NAMALWA (cell line): ENCODE data around the gene STX16.

Experiments used
- DNase-seq: peaks from one replicate; pipeline ENCODE4 v3.0.0-alpha.2; 2015; ENCODE audit warnings: low spot score

STX16 gene, protein sequence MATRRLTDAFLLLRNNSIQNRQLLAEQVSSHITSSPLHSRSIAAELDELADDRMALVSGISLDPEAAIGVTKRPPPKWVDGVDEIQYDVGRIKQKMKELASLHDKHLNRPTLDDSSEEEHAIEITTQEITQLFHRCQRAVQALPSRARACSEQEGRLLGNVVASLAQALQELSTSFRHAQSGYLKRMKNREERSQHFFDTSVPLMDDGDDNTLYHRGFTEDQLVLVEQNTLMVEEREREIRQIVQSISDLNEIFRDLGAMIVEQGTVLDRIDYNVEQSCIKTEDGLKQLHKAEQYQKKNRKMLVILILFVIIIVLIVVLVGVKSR

GRCh38 chr20:58650776-58651558 lies at the start of gene STX16:
Gene STX16, plus strand, starts transcription at chr20:58651283. Its CDS starts 724 bp downstream, at chr20:58652007.
- DNase-seq = peak; percentile 91

DNA sequence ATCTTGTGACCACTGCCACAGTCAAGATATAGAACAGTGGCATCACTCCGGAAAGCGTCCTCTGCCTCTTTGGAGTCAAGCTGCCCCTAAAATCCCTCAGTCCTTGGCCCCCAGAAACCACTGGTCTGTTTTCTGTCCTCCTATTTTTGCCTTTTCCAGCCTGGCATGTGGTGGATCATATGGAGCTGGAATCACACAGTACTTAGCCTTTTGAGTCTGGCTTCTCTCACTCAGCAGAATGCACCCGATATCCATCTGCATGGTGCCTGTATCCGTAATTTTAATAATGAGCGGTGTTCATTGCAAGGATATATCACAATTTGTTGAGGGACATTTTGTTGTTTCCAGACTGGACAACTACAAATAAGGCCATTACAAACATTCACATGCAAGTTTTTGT lies 49.0 kb upstream of the STX16 start:
- no peak for DNase-seq

DNA sequence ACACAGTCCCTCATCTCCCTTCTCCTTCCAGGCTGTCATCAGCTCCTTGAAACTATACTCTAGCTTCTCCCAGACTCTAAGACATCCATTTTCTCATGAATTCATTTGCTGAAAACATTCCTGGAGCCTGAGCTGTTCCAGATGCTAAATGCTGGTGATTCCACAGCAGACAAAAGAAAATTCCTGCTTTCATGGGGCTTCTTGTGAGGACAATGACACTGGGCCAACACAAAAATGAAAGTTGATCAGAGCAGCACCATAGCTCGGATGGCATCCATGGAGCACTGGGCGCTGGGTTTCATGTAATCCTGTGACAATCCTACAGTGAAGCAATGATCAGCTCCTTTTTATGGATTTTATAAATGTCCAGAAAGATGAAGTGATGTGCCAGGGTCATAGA lies 47.4 kb upstream of the STX16 start:
- DNase-seq = no peak

DNA sequence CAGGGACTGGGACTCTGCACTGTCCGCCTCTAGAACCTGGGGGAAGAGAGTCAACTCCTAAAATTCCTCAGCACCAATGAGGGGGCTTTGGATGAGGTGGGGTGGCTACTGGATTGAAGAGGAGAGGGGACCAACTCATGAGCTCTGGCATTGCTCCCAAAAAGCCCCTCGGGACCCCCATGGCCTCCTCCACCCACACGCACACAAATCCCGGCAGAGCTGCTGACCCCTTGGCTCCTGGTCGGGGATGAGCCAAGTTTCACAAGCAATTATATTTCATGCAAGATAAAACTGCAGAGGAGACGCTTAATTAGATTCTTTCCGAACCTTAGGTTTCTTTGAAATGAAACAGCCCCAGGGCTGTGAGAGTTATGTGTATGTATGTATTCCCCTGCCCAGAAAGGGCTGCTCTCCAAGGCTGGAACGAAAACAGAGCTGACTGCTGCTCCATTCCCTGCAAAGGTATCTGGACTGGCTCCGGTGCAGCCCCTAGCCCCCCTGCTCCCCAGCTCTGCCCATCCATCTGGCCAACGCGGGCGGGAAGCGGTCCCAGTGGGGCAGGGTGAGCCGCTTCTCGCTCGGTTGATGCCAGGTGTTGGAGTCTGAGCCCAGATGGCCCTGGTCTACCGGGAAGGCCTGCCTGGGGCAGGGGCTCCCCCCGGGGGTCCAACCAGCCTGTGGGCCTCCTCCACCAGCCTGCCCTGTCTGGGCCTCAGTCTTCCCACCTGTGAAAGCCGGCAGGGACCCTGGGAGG lies 46.8 kb upstream of the STX16 start:
- DNase-seq = no peak

- DNase-seq = no peak
These were observed 45.6 kb upstream of the STX16 start for GRCh38 chr20:58605292-58606065.

DNA sequence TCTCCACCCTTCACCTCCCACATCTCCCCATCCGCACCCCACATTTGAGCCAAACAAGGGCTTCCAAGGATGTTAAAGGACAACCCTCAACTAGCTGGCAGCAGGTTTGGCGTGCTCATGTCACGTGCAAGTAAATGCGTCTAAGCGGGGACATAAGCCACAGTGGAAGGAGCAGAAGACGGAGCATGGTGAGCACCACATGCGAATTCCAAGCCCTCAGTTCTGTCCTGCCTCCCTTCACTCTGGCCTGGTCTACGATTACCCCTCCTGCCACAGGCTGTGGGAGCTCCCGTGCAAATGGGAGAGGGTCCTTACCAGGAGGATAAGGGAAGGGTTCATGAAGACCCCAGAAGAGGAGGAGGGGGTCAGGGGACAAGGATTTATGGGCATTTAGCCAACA lies 44.9 kb upstream of the STX16 start:
- DNase-seq = no peak

DNA sequence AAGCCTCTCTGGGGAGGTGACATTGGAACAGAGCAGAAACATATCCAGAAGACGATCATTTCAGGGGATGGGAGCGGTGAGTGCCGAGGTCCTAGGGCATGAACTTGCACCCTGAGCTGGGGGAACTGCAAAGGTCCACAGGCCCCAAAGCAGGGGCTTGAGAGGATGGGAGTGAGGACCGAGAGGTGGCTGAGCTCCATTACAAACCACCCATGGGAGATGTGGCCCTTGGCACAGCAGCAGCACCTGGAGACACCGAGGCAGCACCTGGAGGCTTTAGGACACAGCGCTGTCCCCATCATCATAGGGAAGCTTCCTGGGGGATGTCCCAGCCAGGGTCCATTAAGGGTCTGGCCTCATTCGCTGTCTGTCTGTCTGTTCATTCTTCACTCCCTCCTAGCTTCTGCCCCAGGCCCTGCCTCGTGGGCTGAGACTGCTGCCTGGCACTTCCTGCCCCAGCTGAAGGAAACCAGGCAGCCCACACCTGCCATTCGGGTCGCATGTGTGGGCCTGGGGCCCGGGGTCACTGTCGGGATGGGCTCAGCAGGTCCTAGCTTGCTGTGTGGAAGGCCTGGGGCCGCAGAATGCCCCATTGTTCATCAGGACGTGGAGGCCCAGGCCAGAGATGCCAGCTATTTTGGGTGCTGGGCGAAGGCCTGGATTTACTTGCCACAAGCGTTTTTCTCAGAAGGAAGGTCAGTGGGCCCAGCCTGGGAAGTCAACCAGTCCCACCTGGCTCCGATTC lies 42.8 kb upstream of the STX16 start:
- DNase-seq = no peak

- no peak for DNase-seq
These were observed 42.1 kb upstream of the STX16 start for GRCh38 chr20:58609026-58609425.

DNA sequence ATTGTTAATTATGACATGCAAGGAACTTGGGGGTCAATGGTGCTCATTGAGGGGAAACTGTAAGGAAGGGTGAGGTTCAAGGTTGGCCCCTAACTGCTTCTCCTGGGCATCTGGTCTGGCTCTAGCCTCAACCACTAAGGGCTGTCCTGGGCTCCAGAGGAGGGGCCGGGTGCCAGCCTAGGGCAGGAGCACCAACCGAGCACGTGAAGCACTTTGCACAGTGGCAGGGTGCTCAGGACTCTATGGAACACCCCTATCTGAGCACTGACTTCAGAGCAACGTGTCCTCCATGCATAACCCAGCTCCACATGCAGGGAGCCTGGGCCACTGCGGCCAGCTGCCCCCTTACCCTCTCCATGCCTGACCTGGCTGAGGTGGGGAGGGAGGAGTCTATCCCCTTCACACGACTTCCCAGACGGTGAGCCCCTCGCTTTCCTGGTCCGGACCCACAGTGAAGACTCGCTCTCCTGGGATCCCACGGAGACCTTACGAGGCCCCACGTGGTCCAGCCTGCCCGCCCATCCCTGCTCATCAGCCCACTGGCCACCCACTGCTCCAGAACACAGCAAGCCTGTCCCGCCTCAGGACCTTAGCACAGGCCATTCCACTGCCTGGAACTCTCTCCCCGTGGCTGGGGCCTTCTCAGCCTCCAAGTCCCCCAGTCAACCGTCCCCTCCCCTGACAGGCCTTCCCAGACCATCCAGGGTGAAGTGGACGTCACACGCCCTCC lies 40.8 kb upstream of the STX16 start:
- DNase-seq = no peak

GRCh38 chr20:58610811-58611210 lies 40.3 kb upstream of the STX16 start:
- DNase-seq = no peak

DNA sequence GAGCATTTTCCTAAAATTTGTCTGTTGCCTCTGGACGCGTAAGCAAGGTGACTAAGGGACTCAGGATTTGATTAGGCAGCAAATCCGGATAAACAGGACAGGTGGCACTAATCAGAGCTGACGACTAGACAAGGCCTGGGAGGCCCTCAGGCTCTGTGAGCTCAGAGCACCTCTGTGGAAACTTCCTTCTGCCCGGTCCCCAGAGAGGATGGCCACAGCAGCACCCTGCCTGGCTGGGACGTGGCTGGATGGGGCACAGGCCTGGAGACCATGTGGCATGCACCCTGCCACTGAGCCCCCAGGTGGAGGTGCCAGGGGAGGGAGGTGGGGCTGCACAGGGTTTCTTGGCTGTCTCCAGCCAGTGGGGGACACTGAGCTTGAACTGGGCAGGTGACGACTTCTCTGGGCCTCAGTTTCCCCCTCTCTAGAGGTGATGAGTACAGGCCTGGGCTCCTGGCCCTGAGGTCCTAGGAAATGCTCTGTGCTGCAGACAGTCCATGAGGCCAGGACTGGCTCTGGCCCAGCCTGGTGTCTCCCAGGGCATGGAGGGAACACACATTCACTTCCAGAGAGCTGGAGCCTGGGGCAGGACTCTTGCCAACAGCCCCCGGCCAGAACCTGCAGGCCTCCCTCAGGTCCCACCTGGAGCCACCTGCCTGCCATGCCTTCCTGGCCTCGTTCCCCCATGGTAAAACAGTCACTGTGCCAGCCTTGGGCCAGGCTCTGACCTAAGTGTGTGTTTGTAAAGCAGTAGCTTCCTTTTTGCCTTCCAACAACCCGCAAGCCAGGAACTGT lies 39.6 kb upstream of the STX16 start:
- DNase-seq = no peak

DNA sequence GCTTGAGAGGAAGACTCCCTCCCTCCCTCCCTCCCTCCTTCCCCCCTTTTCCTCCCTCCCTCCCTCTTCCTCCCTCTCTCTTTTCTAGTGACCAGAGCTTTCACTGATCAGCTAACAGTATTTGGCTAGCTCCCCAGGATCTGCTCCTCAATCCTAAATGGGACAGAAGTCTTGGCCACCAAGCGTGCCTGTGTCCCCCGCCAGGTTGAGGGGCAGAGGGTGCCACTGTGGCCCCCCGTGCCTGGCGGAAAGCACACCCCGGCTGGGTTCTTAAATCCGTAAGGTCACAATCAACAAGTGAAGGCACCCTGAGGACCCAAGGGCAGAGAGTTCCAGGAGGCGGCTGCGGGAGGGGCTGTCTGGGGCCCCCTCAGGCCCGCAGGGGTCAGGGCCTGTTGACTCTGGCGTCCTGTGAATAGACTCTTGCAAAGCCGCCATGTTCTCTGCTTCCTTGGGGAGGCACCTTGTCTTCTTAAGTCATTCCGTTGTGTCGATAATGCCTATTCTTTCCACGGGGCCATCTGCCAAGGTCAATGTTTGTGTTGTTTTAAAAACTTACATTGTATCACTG lies 38.9 kb upstream of the STX16 start:
- DNase-seq = no peak

DNA sequence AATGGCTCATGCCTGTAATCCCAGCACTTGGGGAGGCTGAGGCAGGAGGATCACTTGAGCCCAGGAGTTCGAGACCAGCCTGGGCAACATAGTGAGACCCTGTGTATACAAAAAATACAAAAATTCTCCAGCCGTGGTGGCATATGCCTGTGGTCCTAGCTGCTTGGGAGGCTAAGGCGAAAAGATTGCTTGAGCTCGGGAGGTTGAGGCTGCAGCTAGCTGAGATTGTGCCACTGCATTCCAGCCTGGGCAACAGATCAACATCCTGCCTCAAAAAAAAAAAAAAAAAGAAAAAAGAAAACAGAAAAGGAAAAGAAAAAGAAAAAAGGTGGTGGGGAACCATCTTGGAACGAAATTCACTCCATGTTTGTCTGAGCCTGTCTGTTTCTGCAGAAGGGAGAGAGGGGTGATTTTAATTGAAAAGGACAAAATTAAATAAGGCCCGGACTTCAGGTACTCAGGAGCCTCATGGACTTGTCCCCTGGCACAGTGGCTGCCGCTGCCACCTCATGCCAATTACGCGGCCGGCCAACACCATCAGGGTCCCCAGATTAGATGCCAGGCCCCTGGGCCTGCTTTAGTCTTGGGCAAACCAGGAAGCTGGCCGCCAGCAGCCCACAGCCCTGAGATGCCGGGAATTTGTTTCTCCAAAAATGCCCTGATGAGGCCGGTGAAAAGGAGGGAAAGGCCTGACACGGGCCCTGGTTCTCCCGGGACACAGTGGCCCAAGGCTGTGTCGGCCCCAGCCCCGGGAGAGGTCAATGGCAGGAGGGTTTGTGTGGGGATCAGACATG lies 37.8 kb upstream of the STX16 start:
- no peak for DNase-seq

GRCh38 chr20:58614366-58614765 lies 36.7 kb upstream of the STX16 start:
- no peak for DNase-seq

DNA sequence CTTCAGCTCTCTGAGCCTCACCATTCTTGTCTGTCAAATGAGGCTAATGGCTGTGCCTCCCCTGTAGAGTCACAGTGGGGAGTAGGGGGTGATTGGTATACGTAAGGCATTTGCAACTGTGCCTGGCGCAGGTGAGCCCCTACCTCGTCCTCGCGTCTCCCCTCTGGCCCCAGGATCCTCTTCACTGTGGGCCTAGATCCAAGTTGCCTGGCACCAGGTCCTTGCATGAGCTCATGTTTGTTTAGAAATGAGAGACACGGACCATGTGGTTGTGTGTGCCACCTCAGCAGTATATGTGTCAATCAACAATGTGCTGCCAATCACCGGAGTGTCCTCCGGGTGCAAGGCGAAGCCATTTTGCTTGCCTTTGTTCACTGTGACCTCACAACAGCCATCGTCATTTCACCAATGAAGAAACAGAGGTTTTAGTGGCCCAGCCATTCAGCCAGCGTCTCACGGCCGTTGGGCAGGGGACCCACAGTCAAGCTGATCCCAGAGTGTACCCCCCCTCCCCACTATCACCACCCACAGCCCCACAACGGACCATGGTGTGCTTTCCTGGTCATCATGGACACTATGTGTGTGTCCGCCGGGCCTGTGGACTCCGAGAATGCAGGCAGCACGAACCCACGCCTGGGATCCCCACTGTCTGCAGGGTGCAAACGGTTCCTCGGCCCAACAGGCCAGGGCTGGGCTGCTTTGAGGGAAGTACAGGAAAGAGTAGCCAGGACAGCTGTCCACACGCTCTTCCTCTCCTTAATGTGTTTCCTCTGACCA lies 35.9 kb upstream of the STX16 start:
- DNase-seq = no peak

GRCh38 chr20:58616411-58616810 lies 34.7 kb upstream of the STX16 start:
- DNase-seq = no peak

- DNase-seq = no peak
These were observed 33.9 kb upstream of the STX16 start for GRCh38 chr20:58617158-58617557.
